Heart right ventricle (tissue), 16 donors: ENCODE results near the gene SPARCL1. TPM values are rescaled to one million over a fixed set of nuclear protein-coding genes. Genes with fewer than 3 reads are reported as not detected.

Experiments
- ATAC-seq, 8 donors: fragments of 200-7000 bp; cut with Tn5 transposase; one replicate each; pipeline ENCODE4 v1.9.1; 2020; ENCODE audit warnings: mild to moderate bottlenecking in 8 of 8, moderate library complexity in 8 of 8, moderate number of reproducible peaks in 1 of 8
- DNase-seq, 2 donors: peaks; one replicate each; pipeline ENCODE4 v3.0.0-alpha.2; 2020
- H3K27ac ChIP-seq, 10 donors: fragments of 200-600 bp; sonication (generic) in 2 of 10; one replicate each; pipeline versions ENCODE4 v1.5.0 to v1.8.0; 2020 to 2022; ENCODE audit warnings: mild to moderate bottlenecking in 3 of 10
- H3K27me3 ChIP-seq, 7 donors: fragments of 200-600 bp; one replicate each; pipeline ENCODE4 v1.8.0; 2021 to 2022; ENCODE audit warnings: mild to moderate bottlenecking in 2 of 7
- H3K36me3 ChIP-seq, 9 donors: fragments of 200-600 bp; sonication (generic) in 1 of 9; one replicate each; pipeline versions ENCODE4 v1.5.0 to v1.8.0; 2020 to 2022; ENCODE audit warnings: mild to moderate bottlenecking in 2 of 9
- H3K4me1 ChIP-seq, 9 donors: fragments of 200-600 bp; sonication (generic) in 1 of 9; one replicate each; pipeline versions ENCODE4 v1.5.0 to v1.8.0; 2020 to 2022; ENCODE audit warnings: mild to moderate bottlenecking in 4 of 9
- H3K4me3 ChIP-seq, 10 donors: fragments of 200-600 bp; sonication (generic) in 2 of 10; one replicate each; pipeline versions ENCODE4 v1.5.0 to v1.8.0; 2020 to 2022; ENCODE audit warnings: mild to moderate bottlenecking in 7 of 10, moderate library complexity in 2 of 10
- H3K9me3 ChIP-seq, 11 donors: fragments of 200-600 bp in 10 of 11; sonication (generic) in 2 of 11; one replicate each; pipeline versions ENCODE4 v1.5.0 to v1.8.0; 2013 to 2022; ENCODE audit warnings: mild to moderate bottlenecking in 2 of 11, control low read depth in 1 of 11, moderate library complexity in 1 of 11
- WGBS, 2 donors: extraction: QIAGEN DNeasy Blood & Tissue Kit; methylation state at CpG; one replicate each; pipeline ENCODE4 v1.1.7; 2013; ENCODE audit warnings: inconsistent platforms in 1 of 2; 5-methylcytosine and 5-hydroxymethylcytosine counted together
- intact Hi-C, 10 donors: fragments of 100-400 bp; cut with DNase I; formaldehyde crosslinking; loops; one replicate each; pipeline versions ENCODE4 v1.11.1 to v1.14.2; 2022
- polyA plus RNA-seq, 2 donors: library from polyadenylated mRNA; stranded (reverse); fragments of 200-250 nt; gene quantifications; one replicate each; pipeline ENCODE4 v1.2.3, GENCODE V29; 2013
- total RNA-seq, 10 donors: library from RNA; stranded (reverse); fragmentation: NEBNext Ultra II Directional in 3 of 10; extraction: Animal tissue kit (Norgen Biotek cat#: 25700) in 3 of 10; gene quantifications; one replicate each; pipeline versions ENCODE4 v1.2.1 to v1.2.4, GENCODE V29; 2021 to 2023
- TF ChIP-seq, protein P1 (sequence below), 9 donors: fragments of 200-600 bp; sonication (generic) in 2 of 9; IDR thresholded peaks; one replicate each; pipeline versions ENCODE4 v1.5.0 to v1.8.0; 2021 to 2022; ENCODE audit warnings: antibody characterized with exemption in 9 of 9, mild to moderate bottlenecking in 5 of 9, moderate library complexity in 1 of 9
- donor health status: Arrhythmogenic right ventricular cardiomyopathy.
- donor health status: ischemic (EF 13 %, LVEDD 7.1; RV severe dilation, severe dysfunction).
- donor health status: healthy with polysubstance abuse.
- donor health status: DM: no; HTN: yes; CAD: no.
- donor health status: DM: no; HTN: no; CAD: no.
- donor health status: ischemic (EF 25% LVEDD 6.9; RV normal size, moderate dysfunction).
- donor health status: ischemic (EF 25% LVEDD 5.7; RV mildly dilated, moderate dysfunction).
- donor health status: healthy.
- donor health status: DM: yes; HTN: yes; CAD: no.
- donor health status: Ischemic cardiomyopathy.
- donor health status: ischemic (EF 35%, LVEDD 5.7; RV mildly dilated, moderate dysfunction).
- donor health status: nonischemic (EF 11% LVEDD 7.7; RV severe dilation, severe dysfunction).
- donor health status: DM: yes; HTN: yes; CAD: no.
- donor health status: PGD.
- donor health status: ischemic (EF 29% LVEDD 5.4; RV normal size, mild dysfunction).
- donor health status: nonischemic (EF 23%, LVEDD 6.1; RV moderate dilation, normal function).

The SPARCL1 gene
- total and polyA plus RNA-seq, 12 donors, result 131 to 553 (median 232) TPM

DNA sequence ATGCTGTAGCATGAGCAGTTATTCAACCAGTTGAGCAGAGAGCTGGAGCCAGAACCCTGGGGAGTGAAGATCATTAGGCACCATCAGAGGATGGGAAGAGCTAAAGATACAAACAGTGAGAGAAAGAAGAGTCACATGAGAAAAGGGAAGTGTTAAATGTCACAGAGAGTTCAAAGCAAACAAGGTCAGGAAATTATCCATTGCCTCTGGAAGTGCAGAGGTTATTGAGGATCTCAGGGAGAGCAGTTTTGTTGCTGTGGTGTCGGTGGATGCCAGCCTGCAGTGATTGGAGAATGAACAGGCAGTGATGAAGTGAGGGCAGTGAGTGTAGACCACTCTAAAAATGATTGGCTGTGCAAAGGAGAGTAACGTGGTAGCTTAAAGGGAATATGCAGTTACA, 17.7 kb downstream of the SPARCL1 start:
- intact Hi-C loops, result no loop called here
- H3K4me1 ChIP-seq, result peaks cover 6 to 96% (median 48%) of the 10 kb centered on the region in 9 donors
- no peaks in the 10 kb centered on the region for H3K9me3 ChIP-seq
- H3K27me3 ChIP-seq, result no peaks in the 10 kb centered on the region
- H3K36me3 ChIP-seq, result peaks cover 0 to 57% (median 11%) of the 10 kb centered on the region in 9 donors
- DNase-seq (no peak), ATAC-seq (no peak)
- peak overlapping the region in 4 of 10 donors; percentile 10 to 93 (median 41) for H3K27ac ChIP-seq
- WGBS, 2 donors, result 58 to 59% methylated on average over 2 of the region's 2 CpGs
- TF ChIP-seq, protein P1, sequence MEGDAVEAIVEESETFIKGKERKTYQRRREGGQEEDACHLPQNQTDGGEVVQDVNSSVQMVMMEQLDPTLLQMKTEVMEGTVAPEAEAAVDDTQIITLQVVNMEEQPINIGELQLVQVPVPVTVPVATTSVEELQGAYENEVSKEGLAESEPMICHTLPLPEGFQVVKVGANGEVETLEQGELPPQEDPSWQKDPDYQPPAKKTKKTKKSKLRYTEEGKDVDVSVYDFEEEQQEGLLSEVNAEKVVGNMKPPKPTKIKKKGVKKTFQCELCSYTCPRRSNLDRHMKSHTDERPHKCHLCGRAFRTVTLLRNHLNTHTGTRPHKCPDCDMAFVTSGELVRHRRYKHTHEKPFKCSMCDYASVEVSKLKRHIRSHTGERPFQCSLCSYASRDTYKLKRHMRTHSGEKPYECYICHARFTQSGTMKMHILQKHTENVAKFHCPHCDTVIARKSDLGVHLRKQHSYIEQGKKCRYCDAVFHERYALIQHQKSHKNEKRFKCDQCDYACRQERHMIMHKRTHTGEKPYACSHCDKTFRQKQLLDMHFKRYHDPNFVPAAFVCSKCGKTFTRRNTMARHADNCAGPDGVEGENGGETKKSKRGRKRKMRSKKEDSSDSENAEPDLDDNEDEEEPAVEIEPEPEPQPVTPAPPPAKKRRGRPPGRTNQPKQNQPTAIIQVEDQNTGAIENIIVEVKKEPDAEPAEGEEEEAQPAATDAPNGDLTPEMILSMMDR (IDR thresholded peaks at IDR 0.05), result no peak
- H3K4me3 ChIP-seq, result no peak overlapping the region

DNA sequence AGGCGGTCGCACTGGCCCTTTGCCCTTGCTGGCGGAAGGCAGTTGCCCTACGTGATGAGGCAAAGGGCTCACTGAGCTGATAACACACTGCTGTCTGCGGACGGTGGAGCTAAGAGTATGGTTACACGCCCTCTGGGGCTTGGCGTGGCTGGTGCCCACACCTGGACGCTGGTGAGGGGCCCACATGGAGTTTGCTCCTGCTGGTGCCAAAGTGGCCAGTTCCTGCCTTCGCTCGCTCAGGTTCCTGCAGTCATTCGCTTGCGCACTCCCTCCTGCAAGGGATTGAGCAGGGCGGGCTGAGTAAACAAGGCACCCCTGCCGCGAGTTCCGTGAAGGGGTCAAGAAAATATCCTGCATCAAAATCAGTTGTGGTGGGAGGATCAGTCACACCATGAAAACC, 18.4 kb downstream of the SPARCL1 start:
- Histone ChIP-seq H3K4me3 (no peak overlapping the region), H3K36me3 (peaks cover 0 to 57% (median 11%) of the 10 kb centered on the region in 9 donors), H3K27ac (no peak overlapping the region), H3K27me3 (no peaks in the 10 kb centered on the region), H3K4me1 (peaks cover 6 to 90% (median 42%) of the 10 kb centered on the region in 9 donors), H3K9me3 (no peaks in the 10 kb centered on the region)
- intact Hi-C loops, result no loop called here
- DNase-seq, result no peak
- WGBS, 2 donors, result 93 to 95% methylated on average over 17 of the region's 17 CpGs
- TF ChIP-seq, protein P1 (IDR thresholded peaks at IDR 0.05), result no peak
- peak in 1 of 8 donors; percentile 36 for ATAC-seq

DNA sequence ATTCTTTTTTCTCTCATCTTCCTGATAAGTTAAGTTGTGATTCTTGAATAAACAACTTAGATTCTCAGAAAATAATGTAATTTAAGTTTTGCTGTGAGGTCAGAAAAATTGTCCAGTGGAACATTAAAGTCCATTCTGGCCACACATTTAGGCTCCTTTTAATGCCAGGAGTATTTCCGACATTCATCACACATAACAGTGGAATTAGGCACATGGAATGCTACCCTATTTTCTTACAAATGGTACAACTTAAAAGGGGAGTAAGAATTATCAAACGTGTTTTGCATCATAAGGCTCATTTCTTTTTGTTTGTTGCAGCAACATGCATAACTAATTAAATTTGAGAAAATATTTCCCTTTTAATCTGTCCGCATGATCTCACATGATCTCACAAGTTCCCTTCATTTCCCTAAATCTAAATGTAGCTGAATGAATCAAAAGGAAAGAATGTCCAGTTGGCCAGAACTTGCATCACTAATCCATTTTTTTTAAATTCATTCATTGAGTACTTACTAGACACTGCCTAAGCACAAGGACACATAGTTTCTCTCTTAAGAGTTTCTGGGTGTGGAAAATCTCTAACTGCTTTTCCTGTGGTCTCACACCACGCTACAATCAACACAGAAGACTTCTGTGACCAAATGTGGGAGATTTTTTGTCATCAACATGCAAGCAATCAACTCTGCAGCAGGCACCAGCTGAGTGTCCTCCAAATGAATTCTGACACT, 22.0 kb downstream of the SPARCL1 start:
- ATAC-seq, result peak in 5 of 8 donors; percentile 14 to 68 (median 61)
- TF ChIP-seq, protein P1 (IDR thresholded peaks at IDR 0.05), result no peak
- DNase-seq, result no peak
- Histone ChIP-seq H3K36me3 (peaks cover 0 to 56% (median 11%) of the 10 kb centered on the region in 9 donors), H3K4me3 (no peak overlapping the region), H3K9me3 (no peaks in the 10 kb centered on the region), H3K27me3 (no peaks in the 10 kb centered on the region), H3K4me1 (peaks cover 6 to 71% (median 35%) of the 10 kb centered on the region in 9 donors), H3K27ac (peak overlapping the region in 7 of 10 donors; percentile 35 to 71 (median 59))
- intact Hi-C loops, result no loop called here
- WGBS, 2 donors, result 55 to 59% methylated on average over 4 of the region's 4 CpGs

DNA sequence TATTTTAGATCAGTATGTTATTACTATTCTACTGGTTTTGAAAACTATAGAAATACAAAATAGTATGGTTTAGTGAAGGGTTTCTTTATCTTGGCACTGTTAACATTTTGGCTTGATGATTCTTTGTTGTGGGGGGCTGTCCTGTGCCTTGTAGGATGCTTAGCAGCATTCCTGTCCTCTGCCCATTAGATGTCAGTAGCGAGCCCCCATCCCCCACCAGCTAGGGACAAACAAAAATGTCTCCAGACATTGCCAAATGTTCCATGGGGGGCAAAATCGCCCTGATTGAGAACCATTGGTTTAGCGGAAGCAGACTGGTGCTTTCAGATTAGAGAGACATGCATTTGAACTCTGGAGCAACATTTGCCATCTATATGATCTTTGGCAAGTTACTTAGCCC, 23.3 kb downstream of the SPARCL1 start:
- TF ChIP-seq, protein P1 (IDR thresholded peaks at IDR 0.05), result peak in 1 of 9 donors; percentile 8
- no peak overlapping the region for H3K4me3 ChIP-seq
- H3K36me3 ChIP-seq, result peaks cover 0 to 48% (median 11%) of the 10 kb centered on the region in 9 donors
- no peaks in the 10 kb centered on the region for H3K27me3 ChIP-seq
- peak overlapping the region in 3 of 10 donors; percentile 40 to 71 (median 48) for H3K27ac ChIP-seq
- H3K9me3 ChIP-seq, result no peaks in the 10 kb centered on the region
- H3K4me1 ChIP-seq, result peaks cover 6 to 71% (median 37%) of the 10 kb centered on the region in 9 donors
- DNase-seq (no peak), ATAC-seq (no peak)
- WGBS, 2 donors, result 77 to 79% methylated on average over 3 of the region's 3 CpGs
- intact Hi-C loops, result no loop called here
